Measurements from ENCODE around the gene MIPEP.

- TF ChIP-seq EZH2 (IDR thresholded peaks at IDR 0.05; ENCODE audit: insufficient read depth, low read length) (no peak), CTCF (IDR thresholded peaks at IDR 0.05; ENCODE audit: insufficient read depth, low read depth, low read length) (no peak)
Measured at GRCh38 chr13:23736541-23736940, 152.7 kb downstream of the MIPEP start.
